ENCODE measurements around the gene SORCS3.

GRCh38 chr10:104957178-104957841 is 316.2 kb downstream of the SORCS3 start:
- TF ChIP-seq CTCF (IDR thresholded peaks at IDR 0.05; ENCODE audit: low read depth, low read length, poor library complexity, severe bottlenecking) (no peak), EZH2phosphoT487 (IDR thresholded peaks at IDR 0.05; ENCODE audit: borderline replicate concordance, low read length) (no peak)
